Measurements from ENCODE around the gene PSMB5.

Gene PSMB5

GRCh38 chr14:22993517-22993916 is 41.2 kb downstream of the PSMB5 start:
- no peak overlapping the region for H3K4me3 ChIP-seq (ENCODE audit: low read depth, low read length)
- TF ChIP-seq CTCF (IDR thresholded peaks at IDR 0.05; ENCODE audit: low read depth, low read length), result no peak

- TF ChIP-seq CTCF (IDR thresholded peaks at IDR 0.05; ENCODE audit: low read depth, low read length), result no peak
These were observed 42.8 kb downstream of the PSMB5 start for GRCh38 chr14:22991852-22992251.

DNA sequence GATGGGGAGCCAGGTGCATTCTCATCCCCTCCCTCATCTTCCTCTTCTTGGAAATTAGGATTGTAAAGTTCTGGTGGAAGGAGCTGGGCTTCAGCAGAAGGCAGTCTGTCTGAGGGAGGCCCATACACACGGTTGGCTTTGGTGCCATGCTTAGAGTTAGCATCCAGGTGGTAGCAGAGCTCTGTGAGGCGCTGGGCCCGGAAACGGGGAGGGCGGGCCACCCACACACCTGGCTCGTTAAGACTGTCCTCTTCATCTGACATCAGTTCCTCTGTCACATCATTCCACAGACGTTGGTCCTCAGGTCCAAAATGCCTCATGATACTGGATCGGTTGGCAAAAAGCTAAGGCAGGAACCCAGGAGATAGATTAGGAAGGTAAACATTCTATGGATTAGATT is 47.4 kb downstream of the PSMB5 start:
- no peak overlapping the region for H3K4me3 ChIP-seq (ENCODE audit: low read depth, low read length)
- no peak for TF ChIP-seq CTCF (IDR thresholded peaks at IDR 0.05; ENCODE audit: low read depth, low read length)

More at GRCh38 chr14:22991852-22992251, 42.8 kb downstream of the PSMB5 start:
- no peak overlapping the region for H3K4me3 ChIP-seq (ENCODE audit: low read depth, low read length)

- no peak overlapping the region for H3K4me3 ChIP-seq (ENCODE audit: low read depth, low read length)
- TF ChIP-seq CTCF (IDR thresholded peaks at IDR 0.05; ENCODE audit: low read depth, low read length), result peak; percentile 85
These were observed 48.1 kb downstream of the PSMB5 start for GRCh38 chr14:22986508-22987054.

DNA sequence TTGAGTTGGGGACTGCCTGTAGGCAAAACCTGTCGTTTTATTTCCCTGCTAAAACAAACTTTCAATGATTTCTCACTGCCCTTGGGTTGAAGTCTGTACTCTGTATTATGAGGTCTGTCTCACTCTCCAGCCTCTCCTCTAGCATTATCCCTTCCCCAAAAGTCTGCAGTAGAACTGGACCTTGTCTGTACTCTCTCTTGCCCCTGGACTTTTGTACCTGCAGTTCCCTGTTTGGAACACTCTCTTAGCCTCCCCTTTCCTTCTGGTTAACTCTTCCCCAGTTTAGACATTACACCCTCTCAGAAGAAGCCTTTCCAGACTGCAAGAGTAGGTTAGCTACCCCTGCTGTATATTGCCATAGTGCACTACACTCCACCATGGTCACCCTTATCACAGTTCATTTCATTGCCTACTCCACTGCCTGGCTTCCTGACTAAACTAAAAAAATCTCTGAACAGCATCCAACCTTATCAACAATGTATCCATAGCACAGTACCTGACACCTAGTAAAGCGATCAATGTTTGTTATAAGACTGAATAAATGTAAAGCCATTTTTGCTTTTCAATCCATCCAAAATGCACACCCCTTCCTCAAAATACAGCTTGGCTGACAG is 48.7 kb downstream of the PSMB5 start:
- H3K4me3 ChIP-seq (ENCODE audit: low read depth, low read length), result no peak overlapping the region
- no peak for TF ChIP-seq CTCF (IDR thresholded peaks at IDR 0.05; ENCODE audit: low read depth, low read length)

GRCh38 chr14:22984959-22985658 is 49.6 kb downstream of the PSMB5 start:
- H3K4me3 ChIP-seq (ENCODE audit: low read depth, low read length), result no peak overlapping the region
- TF ChIP-seq CTCF (IDR thresholded peaks at IDR 0.05; ENCODE audit: low read depth, low read length), result no peak

Data from WI38 (cell line).